Measurements from ENCODE around the gene DOK5.

- TF ChIP-seq POLR2AphosphoS5 (IDR thresholded peaks at IDR 0.05) (no peak), CTCF (IDR thresholded peaks at IDR 0.05) (no peak)
These were observed at the start of gene DOK5 for GRCh38 chr20:54475334-54476168.

Data from prostate gland (tissue), 2 donors.